Measurements from ENCODE around the gene POLR1F. TPM values are rescaled to one million over a fixed set of nuclear protein-coding genes. Genes with fewer than 3 reads are reported as not detected.

Gene POLR1F
- total RNA-seq, 1 experiment from 2014 or later, result 22.0 TPM

Other genes with a start within 250 kb of the POLR1F start
- gene TMEM196, start 64.6 kb upstream of the POLR1F start, total RNA-seq (2014; rRNA removed; shearing (Covaris generic)), result 0.04 and 0.21 TPM in 2 replicates